Naive thymus-derived CD4-positive, alpha-beta T cell (primary cell): Measurements from ENCODE around the gene ETV6. TPM values are rescaled to one million over a fixed set of nuclear protein-coding genes. Genes with fewer than 3 reads are reported as not detected.

Source experiments
- ATAC-seq: fragments of 150-1000 bp; cut with Tn5 transposase; 2 replicates; pipeline ENCODE4 v1.10.0; 2021; ENCODE audit warnings: mild to moderate bottlenecking, moderate library complexity
- CTCF ChIA-PET: fragments of 350-600 bp; sonication (Branson Sonifier 250); formaldehyde crosslinking; loops from one replicate; lab custom pipeline; 2021; ENCODE audit warnings: antibody characterized with exemption; lab: Charles Lee
- POLR2A ChIA-PET: fragments of 350-600 bp; sonication (Branson Sonifier 250); formaldehyde crosslinking; loops from one replicate; lab custom pipeline; 2021; ENCODE audit warnings: antibody characterized with exemption, inconsistent platforms; lab: Charles Lee
- DNase-seq, 9 donors: peaks; one replicate each; pipeline versions ENCODE4 v3.0.0 to v3.0.0-alpha.2; 2020 to 2022; ENCODE audit warnings: mixed read lengths in 1 of 9
- H3K27ac ChIP-seq: one replicate; pipeline ENCODE4 v1.7.0; 2013; ENCODE audit warnings: mild to moderate bottlenecking, low read depth, low read length, moderate library complexity
- H3K27me3 ChIP-seq, 2 donors: one replicate each; pipeline ENCODE4 v1.7.0; 2013; ENCODE audit warnings: low read length in 2 of 2, mild to moderate bottlenecking in 2 of 2, moderate library complexity in 2 of 2; ENCODE audit not compliant: control insufficient read depth in 2 of 2, insufficient read depth in 2 of 2
- H3K36me3 ChIP-seq, 3 experiments: 1 replicate in 2 of 3; 2 replicates in 1 of 3; pipeline ENCODE4 v1.7.0; 2013; ENCODE audit warnings: low read length in 3 of 3, mild to moderate bottlenecking in 3 of 3, moderate library complexity in 1 of 3; ENCODE audit not compliant: insufficient read depth in 3 of 3, control insufficient read depth in 2 of 3
- H3K4me1 ChIP-seq, 2 donors: one replicate each; pipeline ENCODE4 v1.7.0; 2013; ENCODE audit warnings: low read length in 2 of 2, mild to moderate bottlenecking in 2 of 2, moderate library complexity in 1 of 2; ENCODE audit not compliant: control insufficient read depth in 2 of 2, insufficient read depth in 2 of 2
- H3K4me3 ChIP-seq: 2 replicates; pipeline ENCODE4 v1.7.0; 2013; ENCODE audit warnings: mild to moderate bottlenecking, low read length
- H3K9me3 ChIP-seq, 3 experiments: 1 replicate in 2 of 3; 2 replicates in 1 of 3; pipeline ENCODE4 v1.7.0; 2013; ENCODE audit warnings: low read length in 3 of 3; ENCODE audit not compliant: control insufficient read depth in 2 of 3
- H3K27ac Mint-ChIP-seq, 9 donors: one replicate each; pipeline ENCODE4 v1.8.0; 2020 to 2022; ENCODE audit warnings: mixed read lengths in 9 of 9, mild to moderate bottlenecking in 8 of 9, moderate library complexity in 5 of 9, inconsistent platforms in 2 of 9
- H3K27me3 Mint-ChIP-seq, 5 donors: one replicate each; pipeline ENCODE4 v1.8.0; 2021 to 2022; ENCODE audit warnings: mixed read lengths in 5 of 5, mild to moderate bottlenecking in 1 of 5
- H3K36me3 Mint-ChIP-seq, 5 donors: one replicate each; pipeline ENCODE4 v1.8.0; 2020 to 2022; ENCODE audit warnings: mixed read lengths in 5 of 5, mild to moderate bottlenecking in 3 of 5, inconsistent platforms in 1 of 5
- H3K4me1 Mint-ChIP-seq, 7 donors: one replicate each; pipeline ENCODE4 v1.8.0; 2020 to 2022; ENCODE audit warnings: mixed read lengths in 7 of 7, mild to moderate bottlenecking in 3 of 7, inconsistent platforms in 1 of 7
- H3K4me3 Mint-ChIP-seq, 10 donors: one replicate each; pipeline ENCODE4 v1.8.0; 2020 to 2022; ENCODE audit warnings: mild to moderate bottlenecking in 10 of 10, mixed read lengths in 10 of 10, moderate library complexity in 6 of 10, inconsistent platforms in 2 of 10
- H3K9me3 Mint-ChIP-seq, 11 donors: one replicate each; pipeline ENCODE4 v1.8.0; 2020 to 2022; ENCODE audit warnings: mixed read lengths in 11 of 11, mild to moderate bottlenecking in 4 of 11, inconsistent platforms in 1 of 11, moderate library complexity in 1 of 11
- intact Hi-C, 2 donors: fragments of 100-400 bp; cut with micrococcal nuclease; formaldehyde crosslinking; loops; one replicate each; pipeline ENCODE4 v1.15.1; 2023
- polyA plus RNA-seq, 2 donors: library from polyadenylated mRNA; unstranded; fragments of 300-500 nt; fragmentation: Illumina TruSeq; gene quantifications; one replicate each; pipeline ENCODE4 v1.2.3, GENCODE V29; 2021
- total RNA-seq, 6 experiments: library from RNA in 5 of 6; stranded (reverse) in 5 of 6; gene quantifications; 1 replicate in 5 of 6; 2 replicates in 1 of 6; pipeline ENCODE4 v1.2.3 and lab custom pipeline; 2021 to 2026

The ETV6 gene
- total and polyA plus RNA-seq, 7 experiments from 2014 or later: 2.2 to 70.3 (median 25.3) TPM

GRCh38 chr12:11716794-11717518 is 67.5 kb downstream of the ETV6 start:
- no peak overlapping the region for H3K4me3 Mint-ChIP-seq
- no peaks in the 10 kb centered on the region for H3K27me3 Mint-ChIP-seq
- no peak for ATAC-seq
- ChIA-PET POLR2A (no interaction called here), CTCF (interaction anchor here (1.1 kb wide), 1 partner anchor 12 kb away, joined by 3 read pairs; no protein-coding TSS in a partner anchor)
- H3K36me3 ChIP-seq: no peaks in the 10 kb centered on the region
- no peaks in the 10 kb centered on the region for H3K9me3 ChIP-seq
- peaks cover 6 to 56% (median 22%) of the 10 kb centered on the region in 5 donors for H3K36me3 Mint-ChIP-seq
- H3K4me1 Mint-ChIP-seq: peaks cover 18 to 49% (median 31%) of the 10 kb centered on the region in 7 donors
- no peaks in the 10 kb centered on the region for H3K27me3 ChIP-seq
- intact Hi-C loops: no loop called here
- H3K4me3 ChIP-seq: no peak overlapping the region
- H3K27ac Mint-ChIP-seq: no peak overlapping the region
- H3K9me3 Mint-ChIP-seq: no peaks in the 10 kb centered on the region
- DNase-seq: no peak
- no peaks in the 10 kb centered on the region for H3K4me1 ChIP-seq
- no peak overlapping the region for H3K27ac ChIP-seq

GRCh38 chr12:11717519-11717961 is 68.1 kb downstream of the ETV6 start:
- Histone ChIP-seq H3K9me3 (no peaks in the 10 kb centered on the region), H3K27me3 (no peaks in the 10 kb centered on the region), H3K36me3 (no peaks in the 10 kb centered on the region), H3K4me1 (no peaks in the 10 kb centered on the region), H3K4me3 (no peak overlapping the region), H3K27ac (no peak overlapping the region)
- H3K9me3 Mint-ChIP-seq: no peaks in the 10 kb centered on the region
- no peaks in the 10 kb centered on the region for H3K27me3 Mint-ChIP-seq
- ChIA-PET POLR2A (no interaction called here), CTCF (no interaction called here)
- DNase-seq (no peak), ATAC-seq (no peak)
- H3K27ac Mint-ChIP-seq: peak overlapping the region in 1 of 9 donors; percentile 24
- H3K36me3 Mint-ChIP-seq: peaks cover 6 to 53% (median 22%) of the 10 kb centered on the region in 5 donors
- peaks cover 17 to 51% (median 30%) of the 10 kb centered on the region in 7 donors for H3K4me1 Mint-ChIP-seq
- no peak overlapping the region for H3K4me3 Mint-ChIP-seq
- intact Hi-C loops: no loop called here

DNA sequence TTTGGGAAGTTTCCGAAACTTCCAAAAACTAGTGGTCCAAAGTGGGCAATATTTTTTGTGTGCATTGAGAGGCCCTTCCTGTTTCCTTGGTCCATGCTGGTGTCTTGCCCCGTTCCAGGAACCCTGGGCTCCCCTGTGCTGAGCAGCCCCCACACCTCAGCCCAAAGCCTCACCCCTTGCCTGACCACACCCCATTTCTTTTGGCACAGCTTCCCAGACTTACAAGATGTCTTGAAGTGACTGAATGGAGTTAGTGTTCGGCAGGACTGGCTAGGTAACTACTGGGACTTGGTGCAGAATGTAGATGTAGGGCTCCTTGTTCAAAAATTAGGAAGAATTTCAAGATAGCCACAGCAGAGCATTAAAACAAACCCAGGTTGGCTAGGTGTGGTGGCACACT is 68.6 kb downstream of the ETV6 start:
- no peaks in the 10 kb centered on the region for H3K9me3 Mint-ChIP-seq
- H3K9me3 ChIP-seq: no peaks in the 10 kb centered on the region
- CTCF ChIA-PET: no interaction called here
- intact Hi-C loops: no loop called here
- H3K36me3 Mint-ChIP-seq: peaks cover 6 to 48% (median 22%) of the 10 kb centered on the region in 5 donors
- POLR2A ChIA-PET: no interaction called here
- no peaks in the 10 kb centered on the region for H3K36me3 ChIP-seq
- peaks cover 14 to 48% (median 29%) of the 10 kb centered on the region in 7 donors for H3K4me1 Mint-ChIP-seq
- H3K27ac ChIP-seq: no peak overlapping the region
- no peak overlapping the region for H3K27ac Mint-ChIP-seq
- no peaks in the 10 kb centered on the region for H3K27me3 Mint-ChIP-seq
- H3K4me3 ChIP-seq: no peak overlapping the region
- H3K4me3 Mint-ChIP-seq: no peak overlapping the region
- no peak for DNase-seq
- H3K27me3 ChIP-seq: no peaks in the 10 kb centered on the region
- no peaks in the 10 kb centered on the region for H3K4me1 ChIP-seq
- no peak for ATAC-seq

DNA sequence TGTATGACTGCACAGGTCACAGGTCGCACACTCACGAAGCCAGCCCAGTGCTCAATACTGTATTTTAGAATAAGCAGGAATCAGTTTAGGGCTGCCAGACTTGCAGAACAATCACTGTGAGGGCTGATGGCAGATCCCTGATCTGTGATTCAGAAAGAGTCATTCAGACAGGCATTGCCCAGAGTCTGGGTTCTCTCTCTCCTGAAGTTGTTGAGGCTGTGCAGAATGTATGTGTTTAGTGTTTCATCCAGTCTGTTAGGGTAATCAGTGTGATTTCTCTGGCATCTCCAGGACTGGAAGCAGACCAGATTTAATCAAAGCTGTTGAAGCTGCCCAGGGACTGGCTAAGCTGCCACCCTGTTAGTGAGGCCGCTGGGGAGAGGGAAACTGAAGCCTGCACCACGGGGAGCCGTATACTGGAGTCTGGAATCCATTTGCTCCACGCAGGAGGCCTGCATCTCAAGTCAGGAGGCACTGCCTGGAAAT is 69.3 kb downstream of the ETV6 start:
- H3K27me3 Mint-ChIP-seq: no peaks in the 10 kb centered on the region
- no peak for ATAC-seq

GRCh38 chr12:11719678-11720099 is 70.2 kb downstream of the ETV6 start:
- intact Hi-C loops: loop anchor here in 1 of 2 donors (5.0 kb wide), 1 partner anchor 1822 kb away; no protein-coding TSS in a partner anchor
- ChIA-PET POLR2A (interaction anchor here (1.3 kb wide), 1 partner anchor 64 kb away, joined by 4 read pairs; no protein-coding TSS in a partner anchor), CTCF (no interaction called here)
- no peaks in the 10 kb centered on the region for H3K9me3 ChIP-seq
- H3K36me3 Mint-ChIP-seq: peaks cover 3 to 39% (median 6%) of the 10 kb centered on the region in 5 donors
- no peak overlapping the region for H3K4me3 ChIP-seq
- H3K4me1 ChIP-seq: no peaks in the 10 kb centered on the region
- H3K27me3 Mint-ChIP-seq: no peaks in the 10 kb centered on the region
- H3K27me3 ChIP-seq: no peaks in the 10 kb centered on the region
- H3K4me3 Mint-ChIP-seq: no peak overlapping the region
- ATAC-seq (peak; percentile 88), DNase-seq (peak in 1 of 9 donors; percentile 59)
- no peaks in the 10 kb centered on the region for H3K36me3 ChIP-seq
- no peak overlapping the region for H3K27ac ChIP-seq
- H3K4me1 Mint-ChIP-seq: peaks cover 12 to 57% (median 24%) of the 10 kb centered on the region in 7 donors
- H3K9me3 Mint-ChIP-seq: no peaks in the 10 kb centered on the region
- no peak overlapping the region for H3K27ac Mint-ChIP-seq

More for the DNA sequence above, 69.3 kb downstream of the ETV6 start:
- no peaks in the 10 kb centered on the region for H3K27me3 ChIP-seq
- no peaks in the 10 kb centered on the region for H3K9me3 ChIP-seq
- Mint-ChIP-seq H3K27ac (peak overlapping the region in 2 of 9 donors; percentile 52 to 58), H3K36me3 (peaks cover 6 to 44% (median 15%) of the 10 kb centered on the region in 5 donors), H3K9me3 (no peaks in the 10 kb centered on the region), H3K4me3 (no peak overlapping the region), H3K4me1 (peaks cover 17 to 51% (median 23%) of the 10 kb centered on the region in 7 donors)
- POLR2A ChIA-PET: interaction anchor here (1.3 kb wide), 1 partner anchor 63 kb away, joined by 4 read pairs; no protein-coding TSS in a partner anchor
- H3K4me3 ChIP-seq: no peak overlapping the region
- no peak for DNase-seq
- CTCF ChIA-PET: no interaction called here
- no peak overlapping the region for H3K27ac ChIP-seq
- H3K4me1 ChIP-seq: no peaks in the 10 kb centered on the region
- no peaks in the 10 kb centered on the region for H3K36me3 ChIP-seq
- intact Hi-C loops: no loop called here

DNA sequence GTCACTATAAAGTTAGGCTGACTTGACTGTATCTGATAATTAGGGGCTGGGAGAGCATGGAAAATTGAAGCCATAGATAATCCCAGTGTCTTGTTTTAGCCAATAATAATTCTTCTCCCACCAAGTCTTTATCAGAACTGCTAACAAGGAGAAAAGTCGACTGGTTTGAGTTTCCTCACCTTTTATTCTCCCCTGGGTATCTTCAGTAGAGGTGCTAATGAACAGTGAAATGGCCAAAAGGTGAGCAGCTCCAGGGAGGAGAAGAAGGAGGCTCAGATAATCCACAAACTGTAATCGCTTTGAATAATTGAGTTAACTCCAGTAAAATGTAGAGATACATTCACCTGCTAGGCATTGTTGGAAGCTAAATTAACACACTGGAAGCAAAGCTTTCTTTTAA is 72.6 kb downstream of the ETV6 start:
- Mint-ChIP-seq H3K27me3 (no peaks in the 10 kb centered on the region), H3K36me3 (peaks cover 0 to 41% (median 5%) of the 10 kb centered on the region in 5 donors), H3K4me1 (peaks cover 23 to 74% (median 42%) of the 10 kb centered on the region in 7 donors), H3K4me3 (no peak overlapping the region), H3K27ac (peak overlapping the region in 1 of 9 donors; percentile 7), H3K9me3 (peaks cover 0 to 4% (median 0%) of the 10 kb centered on the region in 11 donors)
- no peaks in the 10 kb centered on the region for H3K27me3 ChIP-seq
- CTCF ChIA-PET: interaction anchor here (1.4 to 1.5 kb wide), 2 partner anchors 8 to 72 kb away, joined by 3 read pairs; no protein-coding TSS in a partner anchor
- H3K36me3 ChIP-seq: no peaks in the 10 kb centered on the region
- intact Hi-C loops: loop anchor here in 1 of 2 donors (5.0 kb wide), 1 partner anchor 1825 kb away; no protein-coding TSS in a partner anchor
- DNase-seq (no peak), ATAC-seq (no peak)
- H3K27ac ChIP-seq: no peak overlapping the region
- peaks cover 3 to 12% of the 10 kb centered on the region in 2 donors for H3K4me1 ChIP-seq
- no peaks in the 10 kb centered on the region for H3K9me3 ChIP-seq
- H3K4me3 ChIP-seq: no peak overlapping the region
- POLR2A ChIA-PET: no interaction called here
